GM12891 (cell line): ENCODE measurements around the gene PRPF39.

Source experiments
- DNase-seq: peaks from one replicate; pipeline ENCODE4 v3.0.0; 2011; ENCODE audit warnings: low spot score; ENCODE audit not compliant: insufficient read length
- FAIRE-seq: peaks from 2 replicates; lab custom pipeline; 2011; peaks lifted over from hg19 to GRCh38; lab: Jason Lieb, UNC
- PAX5 ChIP-seq: IDR thresholded peaks from 2 replicates; pipeline ENCODE4 v1.6.1; 2011; ENCODE audit warnings: low read length, moderate library complexity, mild to moderate bottlenecking; ENCODE audit not compliant: insufficient read depth, severe bottlenecking
- POLR2A ChIP-seq: IDR thresholded peaks from 2 replicates; pipeline ENCODE4 v1.6.1; 2011; ENCODE audit warnings: low read depth, low read length, control low read depth
- POLR2AphosphoS5 ChIP-seq: IDR thresholded peaks from 2 replicates; pipeline ENCODE4 v1.6.1; 2011; ENCODE audit warnings: low read depth, low read length, control low read depth
- POU2F2 ChIP-seq: IDR thresholded peaks from 2 replicates; pipeline ENCODE4 v1.6.1; 2011; ENCODE audit warnings: low read depth, mild to moderate bottlenecking, control low read depth, low read length, moderate library complexity
- SPI1 ChIP-seq: IDR thresholded peaks from 2 replicates; pipeline ENCODE4 v1.6.1; 2011; ENCODE audit warnings: low read depth, low read length, control low read depth
- TAF1 ChIP-seq: IDR thresholded peaks from 2 replicates; pipeline ENCODE4 v1.6.1; 2011; ENCODE audit warnings: low read depth, low read length, control low read depth

The PRPF39 gene

DNA sequence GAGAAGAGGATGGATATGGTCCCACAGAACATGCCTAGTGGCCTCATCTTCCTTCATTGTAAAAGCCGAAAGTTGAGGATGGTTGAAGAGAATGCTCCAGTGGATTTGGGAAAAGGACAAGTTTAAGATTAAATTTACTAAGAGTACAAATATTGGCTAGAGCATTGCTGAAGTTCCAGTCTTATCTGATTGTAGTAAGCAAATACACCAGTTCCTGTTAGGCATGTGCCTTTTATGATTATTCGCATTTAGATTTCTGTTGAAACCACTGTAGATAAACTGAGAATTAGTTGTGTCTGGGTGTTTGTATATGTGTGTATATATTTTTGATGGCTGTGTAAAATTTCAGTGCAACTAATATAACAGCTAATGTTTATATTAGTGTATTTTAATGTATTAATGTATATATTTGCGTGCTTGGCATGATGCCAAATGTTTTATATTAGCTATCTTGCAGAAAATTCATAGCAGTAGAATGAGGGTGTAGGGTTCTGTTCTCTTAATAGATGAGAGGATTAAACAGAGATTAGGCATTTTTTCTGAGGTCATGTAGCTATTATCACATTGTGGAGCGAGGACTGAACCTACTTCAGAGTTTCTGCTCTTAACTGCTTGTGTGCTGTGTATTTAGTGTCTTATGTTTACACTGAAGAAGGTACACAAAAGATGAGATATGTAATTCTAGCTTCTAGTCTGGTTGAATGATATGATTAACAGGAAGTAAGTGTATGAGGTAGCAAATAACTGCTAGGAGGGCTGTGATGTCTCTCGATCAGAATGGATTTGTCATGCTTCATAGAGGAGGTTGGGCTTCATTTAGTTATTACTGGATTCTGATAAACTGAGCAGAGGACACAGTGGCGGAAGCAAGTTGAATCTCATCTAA lies 29.2 kb downstream of the PRPF39 start:
- DNase-seq (no peak), FAIRE-seq (peak; percentile 45)
- TF ChIP-seq SPI1 (no peak), POLR2A (no peak), TAF1 (no peak), POLR2AphosphoS5 (no peak), PAX5 (no peak), POU2F2 (no peak)

DNA sequence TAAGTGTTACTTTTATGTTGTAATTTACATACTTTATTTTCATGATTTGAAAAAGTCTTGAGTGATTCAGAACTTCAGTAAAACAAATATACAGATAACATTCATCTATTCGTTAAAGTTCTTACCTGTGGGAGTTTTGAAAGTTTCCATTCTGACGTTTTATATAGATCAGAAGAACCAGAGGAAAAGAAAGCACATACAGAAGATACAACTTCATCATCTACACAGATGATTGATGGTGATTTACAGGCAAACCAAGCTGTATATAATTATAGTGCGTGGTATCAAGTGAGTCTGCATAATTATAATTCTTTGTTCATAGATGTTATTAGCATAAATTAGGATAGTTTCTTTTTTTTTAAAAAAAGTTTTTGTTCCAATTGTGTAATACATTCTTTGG lies 30.4 kb downstream of the PRPF39 start:
- no peak for DNase-seq
- FAIRE-seq: no peak
- TF ChIP-seq POLR2A (no peak), PAX5 (no peak), POU2F2 (no peak), POLR2AphosphoS5 (no peak), TAF1 (no peak)

DNA sequence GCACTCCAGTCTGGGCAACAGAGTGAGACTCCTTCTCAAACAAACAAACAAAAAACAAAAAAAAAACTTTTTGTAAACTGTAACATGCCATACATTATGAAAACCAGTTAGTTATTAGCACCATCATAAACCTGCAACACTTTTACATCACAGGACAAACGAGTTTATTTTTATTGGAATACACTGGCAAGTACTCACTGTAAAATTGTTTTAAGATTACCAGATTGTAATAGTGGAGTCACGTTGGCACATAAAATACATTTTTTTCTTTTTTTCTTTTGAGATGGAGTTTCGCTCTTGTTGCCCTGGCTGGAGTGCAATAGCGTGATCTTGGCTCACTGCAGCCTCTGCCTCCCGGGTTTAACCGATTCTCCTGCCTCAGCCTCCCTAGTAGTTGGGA lies 34.7 kb downstream of the PRPF39 start:
- TF ChIP-seq POU2F2: no peak
- TF ChIP-seq POLR2A: no peak
- FAIRE-seq (no peak), DNase-seq (no peak)

DNA sequence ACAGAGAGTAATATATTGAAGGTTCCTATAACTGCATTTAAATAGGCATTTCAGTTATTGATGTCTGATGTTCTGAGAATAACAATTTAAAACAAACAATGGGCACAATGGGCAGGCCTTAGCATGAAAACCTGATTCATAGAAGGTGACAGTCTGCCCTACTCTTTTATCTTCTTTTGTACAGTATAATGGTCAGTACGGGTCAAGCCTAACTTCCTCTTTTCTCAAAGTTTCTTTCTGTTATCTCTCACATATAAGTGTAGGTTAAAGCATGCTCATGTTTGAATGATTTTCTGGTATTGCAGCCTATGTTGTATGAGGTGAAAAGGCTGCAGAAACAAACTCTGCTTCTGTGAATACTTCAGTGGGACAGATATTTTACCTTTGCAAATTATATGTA lies 36.2 kb downstream of the PRPF39 start:
- FAIRE-seq (no peak), DNase-seq (no peak)
- TF ChIP-seq SPI1: peak; percentile 40; the same call in 1 of the 2 replicates
- no peak for TF ChIP-seq TAF1

DNA sequence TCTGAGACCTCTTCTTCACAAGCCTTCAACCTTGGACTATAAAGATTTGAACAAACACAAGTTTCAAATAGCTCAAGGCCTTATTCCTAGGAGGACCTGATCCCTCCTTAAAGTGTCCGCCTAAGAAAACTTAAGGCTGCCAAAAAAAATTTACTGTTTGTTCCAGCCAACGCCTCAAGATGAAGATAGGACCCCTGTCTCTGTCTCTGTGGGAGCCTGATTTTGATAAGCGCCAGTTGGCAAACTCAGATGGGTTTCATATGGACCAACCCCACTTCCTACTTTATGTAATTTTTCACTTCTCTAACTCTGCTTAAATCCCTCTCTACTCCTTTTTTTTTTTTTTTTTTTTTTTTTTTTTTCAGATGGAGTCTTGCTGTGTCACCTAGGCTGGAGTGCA lies 39.4 kb downstream of the PRPF39 start:
- no peak for TF ChIP-seq SPI1
- no peak for TF ChIP-seq POU2F2
- TF ChIP-seq POLR2AphosphoS5: no peak
- no peak for TF ChIP-seq PAX5
- TF ChIP-seq TAF1: no peak
- TF ChIP-seq POLR2A: no peak
- FAIRE-seq: no peak
- DNase-seq: no peak

DNA sequence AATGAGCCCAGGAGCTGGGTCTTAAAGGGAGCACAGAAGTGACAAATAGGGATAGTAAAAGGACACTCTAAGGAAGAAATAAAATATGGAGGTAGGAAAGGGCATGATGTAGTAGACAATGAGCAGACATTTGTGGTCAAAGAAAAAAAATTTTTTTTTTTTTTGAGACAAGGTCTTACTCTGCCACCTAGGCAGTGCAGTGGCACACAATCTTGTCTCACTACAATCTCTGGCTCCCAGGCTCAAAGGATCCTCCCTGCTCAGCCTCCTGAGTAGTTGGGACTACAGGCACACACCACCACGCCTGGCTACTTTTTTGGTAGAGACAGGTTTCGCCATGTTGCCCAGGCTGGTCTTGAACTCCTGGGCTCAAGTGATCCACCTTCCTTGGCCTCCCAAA lies 41.8 kb downstream of the PRPF39 start:
- DNase-seq (no peak), FAIRE-seq (no peak)
- no peak for TF ChIP-seq POU2F2
- TF ChIP-seq TAF1: no peak
- no peak for TF ChIP-seq POLR2AphosphoS5
- no peak for TF ChIP-seq PAX5
- TF ChIP-seq SPI1: no peak
- TF ChIP-seq POLR2A: no peak

DNA sequence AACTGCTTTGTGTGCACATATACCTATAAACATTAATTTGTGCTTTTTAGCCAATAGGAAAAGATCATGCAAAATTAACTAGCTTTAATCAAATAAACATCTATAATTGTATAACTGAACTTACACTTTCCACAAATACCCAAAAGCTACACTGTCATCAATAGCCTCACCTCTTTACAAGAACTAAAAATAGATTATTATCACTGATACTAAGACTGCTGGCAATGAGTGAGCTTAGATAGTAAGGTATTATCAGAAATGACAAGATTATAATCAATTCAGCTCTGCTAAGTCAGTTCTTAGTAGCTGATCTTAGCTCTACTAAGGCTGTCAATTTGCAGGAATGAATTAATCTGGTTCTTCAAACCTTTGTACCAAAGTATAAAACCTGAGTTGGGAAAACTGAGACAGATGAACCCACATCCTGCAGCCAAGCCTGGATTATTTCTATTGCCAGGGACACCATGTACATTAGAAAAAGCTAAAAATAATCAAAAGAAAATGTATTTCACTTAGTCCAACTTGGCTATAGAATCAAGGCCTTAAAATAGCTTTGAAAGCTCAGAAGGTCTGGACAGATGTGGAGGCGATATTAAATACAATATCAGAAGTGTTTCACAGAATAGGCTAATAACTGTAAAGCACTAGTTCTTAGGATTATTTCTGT lies 45.2 kb downstream of the PRPF39 start:
- FAIRE-seq: no peak
- no peak for DNase-seq
- TF ChIP-seq SPI1 (no peak), PAX5 (no peak), POU2F2 (no peak), POLR2A (no peak), TAF1 (no peak), POLR2AphosphoS5 (no peak)

DNA sequence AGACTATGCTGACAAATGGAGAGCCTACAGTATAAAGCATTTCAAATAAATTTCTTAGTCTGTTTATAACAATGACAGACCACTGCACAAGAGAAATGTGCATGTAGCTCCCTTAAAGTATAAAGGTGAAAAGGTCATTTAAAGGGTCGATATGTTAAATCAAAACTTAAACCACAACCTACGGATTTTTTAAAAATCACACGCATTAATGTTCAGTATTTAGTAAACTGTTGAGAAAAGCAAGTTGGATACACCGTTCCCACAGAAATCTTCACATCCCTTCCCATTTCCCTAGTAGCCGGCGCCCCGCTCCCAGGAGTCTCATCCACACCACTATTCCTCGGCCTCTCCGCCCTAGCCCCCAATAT lies 49.8 kb downstream of the PRPF39 start:
- TF ChIP-seq POU2F2 (no peak), POLR2A (no peak), PAX5 (no peak), SPI1 (no peak), TAF1 (no peak), POLR2AphosphoS5 (no peak)
- no peak for DNase-seq
- no peak for FAIRE-seq

DNA sequence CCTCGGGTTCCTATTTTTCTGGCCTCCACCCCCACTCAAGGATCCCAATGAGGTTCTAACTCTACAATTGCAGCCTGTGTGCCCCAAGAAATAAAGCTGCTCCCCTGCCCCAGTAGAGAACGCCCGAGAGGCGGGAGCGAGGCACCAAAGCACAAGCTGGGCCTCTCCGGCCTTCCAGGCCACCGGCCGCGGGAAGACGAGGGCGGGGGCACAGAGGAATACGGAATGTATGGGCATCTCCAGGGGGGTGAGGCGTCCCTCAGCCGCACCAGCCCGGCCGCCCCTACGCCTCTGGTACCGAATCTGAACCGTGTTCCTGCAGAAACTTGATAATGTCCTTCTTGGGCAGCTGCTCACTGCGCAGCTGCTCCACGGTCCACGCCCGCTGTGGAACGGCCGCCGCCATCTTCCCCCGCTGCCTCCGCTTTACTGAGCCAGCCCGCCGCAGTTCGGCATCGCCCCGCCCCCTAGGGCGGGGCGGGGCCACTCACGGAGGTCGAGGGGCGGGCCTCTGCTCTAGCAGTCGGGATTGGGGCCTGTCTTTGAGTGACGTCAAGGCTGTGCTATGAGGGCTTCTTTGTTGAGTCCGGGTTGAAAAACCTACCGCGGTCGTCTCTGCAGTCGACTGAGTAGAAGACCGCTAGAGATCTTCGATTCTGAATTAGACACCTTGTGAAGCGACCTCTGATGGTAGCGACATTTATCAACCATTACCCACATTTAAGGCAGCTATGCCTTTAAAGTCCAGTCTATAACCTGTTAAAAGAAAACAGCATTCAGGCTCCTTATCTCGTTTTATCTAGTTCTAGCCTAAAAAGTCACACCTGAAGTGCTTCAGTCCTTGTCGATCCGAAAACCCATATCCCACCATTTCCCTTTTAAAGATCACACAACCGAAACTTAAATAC lies 50.4 kb downstream of the PRPF39 start, which contains the start of gene FKBP3:
TSS of gene FKBP3 (minus strand) at position 431 of the 908 bp plus-strand sequence. CDS start at position 406, 25 bp downstream.
- TF ChIP-seq POLR2AphosphoS5 (peak; percentile 81), PAX5 (no peak), TAF1 (peak; percentile 80), POLR2A (peak; percentile 81; the same call in 1 of the 2 replicates), POU2F2 (peak; percentile 80), SPI1 (no peak)
- FAIRE-seq: peak; percentile 90
- peak; percentile 88 for DNase-seq
